HepG2 (cell line): Measurements from ENCODE around the gene PPP4C. TPM values are rescaled to one million over a fixed set of nuclear protein-coding genes. Genes with fewer than 3 reads are reported as not detected.
A peak's percentile ranks its signal among the peaks of the same experiment; 100 is the strongest.

Experiments
- BORCS8-MEF2B ChIP-seq: sonication (generic); formaldehyde crosslinking; IDR thresholded peaks from 2 replicates; pipeline ENCODE4 v1.8.0; 2022; ENCODE audit warnings: mild to moderate bottlenecking, missing genetic modification reagents
- HDAC2 ChIP-seq: sonication (generic); formaldehyde crosslinking; IDR thresholded peaks from 2 replicates; pipeline ENCODE4 v1.4.0; 2020; ENCODE audit warnings: missing genetic modification reagents
- HNRNPL ChIP-seq: fragments of 200-400 bp; formaldehyde crosslinking; IDR thresholded peaks from 2 replicates; pipeline ENCODE4 v1.6.1; 2017; ENCODE audit warnings: mild to moderate bottlenecking, low read depth, low read length
- KDM2A ChIP-seq: sonication (generic); formaldehyde crosslinking; IDR thresholded peaks from 2 replicates; pipeline ENCODE4 v1.4.0; 2020; ENCODE audit warnings: low read depth, missing genetic modification reagents, borderline replicate concordance
- NFE2L1 ChIP-seq: sonication (generic); formaldehyde crosslinking; IDR thresholded peaks from 2 replicates; pipeline ENCODE4 v1.4.0; 2020; ENCODE audit warnings: missing genetic modification reagents, mild to moderate bottlenecking, borderline replicate concordance
- SMARCE1 ChIP-seq: fragments of 450-650 bp; IDR thresholded peaks from 2 replicates; pipeline ENCODE4 v1.6.1; 2017; ENCODE audit warnings: borderline replicate concordance
- TCF12 ChIP-seq, 2 experiments: fragments of 450-650 bp in 1 of 2; sonication (generic) in 1 of 2; formaldehyde crosslinking in 1 of 2; IDR thresholded peaks; 2 replicates each; pipeline versions ENCODE4 v1.6.1 to v1.8.0; 2017 to 2022; ENCODE audit warnings: antibody characterized with exemption in 1 of 2, mild to moderate bottlenecking in 1 of 2, missing genetic modification reagents in 1 of 2, moderate library complexity in 1 of 2
- TCF7L2 ChIP-seq: IDR thresholded peaks from 2 replicates; pipeline ENCODE4 v1.6.1; 2011; ENCODE audit warnings: mild to moderate bottlenecking, low read depth, low read length, moderate library complexity
- TP53 ChIP-seq: sonication (generic); formaldehyde crosslinking; conservative IDR thresholded peaks from 2 replicates; pipeline ENCODE4 v1.4.0; 2020; ENCODE audit warnings: missing genetic modification reagents
- ZFP36L2 ChIP-seq: sonication (generic); formaldehyde crosslinking; IDR thresholded peaks from 2 replicates; pipeline ENCODE4 v1.4.0; 2020; ENCODE audit warnings: missing genetic modification reagents
- ZNF121 ChIP-seq: sonication (generic); formaldehyde crosslinking; IDR thresholded peaks from 2 replicates; pipeline ENCODE4 v1.5.0; 2020; ENCODE audit warnings: mild to moderate bottlenecking, missing genetic modification reagents
- ZNF124 ChIP-seq: sonication (generic); formaldehyde crosslinking; IDR thresholded peaks from 2 replicates; pipeline ENCODE4 v1.4.0; 2020; ENCODE audit warnings: missing genetic modification reagents
- ZNF138 ChIP-seq: sonication (generic); formaldehyde crosslinking; IDR thresholded peaks from 2 replicates; pipeline ENCODE4 v1.5.0; 2020; ENCODE audit warnings: mild to moderate bottlenecking, low read depth, missing genetic modification reagents
- ZNF225 ChIP-seq: sonication (generic); formaldehyde crosslinking; IDR thresholded peaks from 2 replicates; pipeline ENCODE4 v1.4.0; 2020; ENCODE audit warnings: mild to moderate bottlenecking, missing genetic modification reagents
- ZNF230 ChIP-seq: sonication (generic); formaldehyde crosslinking; IDR thresholded peaks from 2 replicates; pipeline ENCODE4 v1.4.0; 2020; ENCODE audit warnings: mild to moderate bottlenecking, missing genetic modification reagents
- ZNF296 ChIP-seq: sonication (generic); formaldehyde crosslinking; conservative IDR thresholded peaks from 2 replicates; pipeline ENCODE4 v1.5.0; 2020; ENCODE audit warnings: mild to moderate bottlenecking, missing genetic modification reagents
- ZNF33A ChIP-seq: sonication (generic); formaldehyde crosslinking; IDR thresholded peaks from 2 replicates; pipeline ENCODE4 v1.5.1; 2020; ENCODE audit warnings: missing genetic modification reagents, mild to moderate bottlenecking, moderate library complexity, borderline replicate concordance
- ZNF616 ChIP-seq: sonication (generic); formaldehyde crosslinking; IDR thresholded peaks from 2 replicates; pipeline ENCODE4 v1.5.0; 2020; ENCODE audit warnings: low read depth, mild to moderate bottlenecking, missing genetic modification reagents
- ZNF709 ChIP-seq: sonication (generic); formaldehyde crosslinking; IDR thresholded peaks from 2 replicates; pipeline ENCODE4 v1.5.0; 2020; ENCODE audit warnings: mild to moderate bottlenecking, missing genetic modification reagents
- polyA plus RNA-seq, 8 experiments: library from polyadenylated mRNA; depleted of rRNA in 3 of 8; stranded (reverse) in 7 of 8; unstranded in 1 of 8; fragments of >200 nt; fragmentation: Illumina TruSeq in 4 of 8; extraction: Trizol in 4 of 8; gene quantifications; 2 replicates each; pipeline versions ENCODE4 v1.2.1 to v1.2.3, GENCODE V29; 2011 to 2016; ENCODE audit warnings: low read depth in 4 of 8, missing spikeins in 1 of 8, mixed read lengths in 1 of 8; ENCODE audit not compliant: insufficient read depth in 1 of 8
- total RNA-seq, 5 experiments: library from RNA; depleted of rRNA; stranded (reverse); fragments of >200 nt; fragmentation: Illumina TruSeq; extraction: Trizol; gene quantifications; 2 replicates each; pipeline ENCODE4 v1.2.3, GENCODE V29; 2016; ENCODE audit warnings: low read depth in 1 of 5
- TF ChIP-seq, protein P1 (sequence below): sonication (generic); formaldehyde crosslinking; IDR thresholded peaks from 2 replicates; pipeline ENCODE4 v1.5.0; 2020; ENCODE audit warnings: missing genetic modification reagents
- TF ChIP-seq, protein P2 (sequence below): sonication (generic); formaldehyde crosslinking; IDR thresholded peaks from 2 replicates; pipeline ENCODE4 v1.4.0; 2020; ENCODE audit warnings: missing genetic modification reagents
- TF ChIP-seq, protein P3 (sequence below): sonication (generic); formaldehyde crosslinking; IDR thresholded peaks from 2 replicates; pipeline ENCODE4 v1.4.0; 2020; ENCODE audit warnings: missing genetic modification reagents; ENCODE audit errors: not compliant biosample characterization
- TF ChIP-seq, protein P4 (sequence below): sonication (generic); formaldehyde crosslinking; IDR thresholded peaks from 2 replicates; pipeline ENCODE4 v1.4.0; 2020; ENCODE audit warnings: missing genetic modification reagents, borderline replicate concordance

The PPP4C gene
- total and polyA plus RNA-seq, 2 of the 13 experiments (the other 11 are each of a cell fraction or from before 2014, with no cell fraction given) = 176 to 220 TPM

DNA sequence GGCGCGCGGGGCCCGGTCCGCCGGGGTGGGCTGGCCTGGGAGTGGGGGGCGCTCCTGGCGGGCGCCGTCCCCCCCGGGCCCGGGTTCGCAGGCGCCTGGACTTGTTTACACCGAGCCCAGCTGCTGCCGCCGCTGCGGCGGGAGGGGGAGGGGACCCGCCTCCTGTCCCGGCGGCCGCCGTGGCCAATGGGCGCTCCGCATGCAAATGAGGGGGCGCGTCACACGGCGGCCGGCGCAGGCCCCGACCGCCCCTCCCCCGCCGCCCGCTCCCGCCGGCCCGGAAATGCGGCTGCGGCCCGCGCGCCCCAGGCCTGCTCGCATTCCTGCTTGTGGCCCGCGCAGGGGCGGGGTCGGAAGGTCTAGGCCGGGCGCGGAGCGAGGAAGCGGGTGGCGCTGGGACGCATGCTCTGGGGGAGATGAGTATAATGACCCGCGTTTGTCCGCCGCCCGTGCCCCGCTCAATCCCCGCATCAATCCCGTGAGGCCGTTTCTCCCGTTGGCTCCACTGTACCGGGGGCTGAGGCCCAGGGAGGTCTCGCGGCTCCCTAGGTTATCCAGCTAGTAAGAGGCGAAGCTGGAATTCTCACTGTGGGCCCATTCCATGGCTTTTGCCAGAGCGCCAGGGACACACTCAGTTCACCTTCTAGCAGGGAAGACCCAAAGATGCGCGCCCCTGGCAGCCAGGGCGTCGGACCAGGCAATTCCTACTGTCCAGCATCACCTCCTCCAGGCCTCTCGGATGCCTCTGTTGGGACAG, 20.5 kb downstream of the PPP4C start, which contains the start of gene YPEL3 (continued):
- no peak for TF ChIP-seq ZNF33A (CRISPR knock-in tag)
- TF ChIP-seq, protein P1, sequence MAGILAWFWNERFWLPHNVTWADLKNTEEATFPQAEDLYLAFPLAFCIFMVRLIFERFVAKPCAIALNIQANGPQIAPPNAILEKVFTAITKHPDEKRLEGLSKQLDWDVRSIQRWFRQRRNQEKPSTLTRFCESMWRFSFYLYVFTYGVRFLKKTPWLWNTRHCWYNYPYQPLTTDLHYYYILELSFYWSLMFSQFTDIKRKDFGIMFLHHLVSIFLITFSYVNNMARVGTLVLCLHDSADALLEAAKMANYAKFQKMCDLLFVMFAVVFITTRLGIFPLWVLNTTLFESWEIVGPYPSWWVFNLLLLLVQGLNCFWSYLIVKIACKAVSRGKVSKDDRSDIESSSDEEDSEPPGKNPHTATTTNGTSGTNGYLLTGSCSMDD (CRISPR knock-in tag) = no peak
- 0 out of 2 replicates have a peak, but pooled peaks have one; percentile 30 for TF ChIP-seq ZNF230 (CRISPR knock-in tag)
- no peak for TF ChIP-seq TP53 (CRISPR knock-in tag)
- no peak for TF ChIP-seq HNRNPL
- TF ChIP-seq ZNF124 (CRISPR knock-in tag) = no peak
- TF ChIP-seq ZNF709 (CRISPR knock-in tag) = no peak
- TF ChIP-seq HDAC2 (CRISPR knock-in tag) = peak; percentile 34; the same call in 1 of the 2 replicates
- TF ChIP-seq ZNF138 (CRISPR knock-in tag) = 0 out of 2 replicates have a peak, but pooled peaks have one; percentile 14
- TF ChIP-seq ZNF121 (CRISPR knock-in tag) = no peak; the same call in 1 of the 2 replicates
- TF ChIP-seq ZNF225 (CRISPR knock-in tag) = peak; percentile 51; the same call in 1 of the 2 replicates
- 0 out of 2 replicates have a peak, but pooled peaks have one; percentile 46 for TF ChIP-seq ZFP36L2 (CRISPR knock-in tag)
- TF ChIP-seq KDM2A (CRISPR knock-in tag) = peak; percentile 89
- TF ChIP-seq, protein P2, sequence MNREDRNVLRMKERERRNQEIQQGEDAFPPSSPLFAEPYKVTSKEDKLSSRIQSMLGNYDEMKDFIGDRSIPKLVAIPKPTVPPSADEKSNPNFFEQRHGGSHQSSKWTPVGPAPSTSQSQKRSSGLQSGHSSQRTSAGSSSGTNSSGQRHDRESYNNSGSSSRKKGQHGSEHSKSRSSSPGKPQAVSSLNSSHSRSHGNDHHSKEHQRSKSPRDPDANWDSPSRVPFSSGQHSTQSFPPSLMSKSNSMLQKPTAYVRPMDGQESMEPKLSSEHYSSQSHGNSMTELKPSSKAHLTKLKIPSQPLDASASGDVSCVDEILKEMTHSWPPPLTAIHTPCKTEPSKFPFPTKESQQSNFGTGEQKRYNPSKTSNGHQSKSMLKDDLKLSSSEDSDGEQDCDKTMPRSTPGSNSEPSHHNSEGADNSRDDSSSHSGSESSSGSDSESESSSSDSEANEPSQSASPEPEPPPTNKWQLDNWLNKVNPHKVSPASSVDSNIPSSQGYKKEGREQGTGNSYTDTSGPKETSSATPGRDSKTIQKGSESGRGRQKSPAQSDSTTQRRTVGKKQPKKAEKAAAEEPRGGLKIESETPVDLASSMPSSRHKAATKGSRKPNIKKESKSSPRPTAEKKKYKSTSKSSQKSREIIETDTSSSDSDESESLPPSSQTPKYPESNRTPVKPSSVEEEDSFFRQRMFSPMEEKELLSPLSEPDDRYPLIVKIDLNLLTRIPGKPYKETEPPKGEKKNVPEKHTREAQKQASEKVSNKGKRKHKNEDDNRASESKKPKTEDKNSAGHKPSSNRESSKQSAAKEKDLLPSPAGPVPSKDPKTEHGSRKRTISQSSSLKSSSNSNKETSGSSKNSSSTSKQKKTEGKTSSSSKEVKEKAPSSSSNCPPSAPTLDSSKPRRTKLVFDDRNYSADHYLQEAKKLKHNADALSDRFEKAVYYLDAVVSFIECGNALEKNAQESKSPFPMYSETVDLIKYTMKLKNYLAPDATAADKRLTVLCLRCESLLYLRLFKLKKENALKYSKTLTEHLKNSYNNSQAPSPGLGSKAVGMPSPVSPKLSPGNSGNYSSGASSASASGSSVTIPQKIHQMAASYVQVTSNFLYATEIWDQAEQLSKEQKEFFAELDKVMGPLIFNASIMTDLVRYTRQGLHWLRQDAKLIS = no peak
- TF ChIP-seq TCF7L2 = no peak
- TF ChIP-seq, protein P3, sequence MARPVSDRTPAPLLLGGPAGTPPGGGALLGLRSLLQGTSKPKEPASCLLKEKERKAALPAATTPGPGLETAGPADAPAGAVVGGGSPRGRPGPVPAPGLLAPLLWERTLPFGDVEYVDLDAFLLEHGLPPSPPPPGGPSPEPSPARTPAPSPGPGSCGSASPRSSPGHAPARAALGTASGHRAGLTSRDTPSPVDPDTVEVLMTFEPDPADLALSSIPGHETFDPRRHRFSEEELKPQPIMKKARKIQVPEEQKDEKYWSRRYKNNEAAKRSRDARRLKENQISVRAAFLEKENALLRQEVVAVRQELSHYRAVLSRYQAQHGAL = no peak
- no peak for TF ChIP-seq TCF12 (IDR thresholded peaks at IDR 0.05)
- TF ChIP-seq TCF12 (CRISPR knock-in tag; IDR thresholded peaks at IDR 0.05) = 0 out of 2 replicates have a peak, but pooled peaks have one; percentile 29
- TF ChIP-seq, protein P4, sequence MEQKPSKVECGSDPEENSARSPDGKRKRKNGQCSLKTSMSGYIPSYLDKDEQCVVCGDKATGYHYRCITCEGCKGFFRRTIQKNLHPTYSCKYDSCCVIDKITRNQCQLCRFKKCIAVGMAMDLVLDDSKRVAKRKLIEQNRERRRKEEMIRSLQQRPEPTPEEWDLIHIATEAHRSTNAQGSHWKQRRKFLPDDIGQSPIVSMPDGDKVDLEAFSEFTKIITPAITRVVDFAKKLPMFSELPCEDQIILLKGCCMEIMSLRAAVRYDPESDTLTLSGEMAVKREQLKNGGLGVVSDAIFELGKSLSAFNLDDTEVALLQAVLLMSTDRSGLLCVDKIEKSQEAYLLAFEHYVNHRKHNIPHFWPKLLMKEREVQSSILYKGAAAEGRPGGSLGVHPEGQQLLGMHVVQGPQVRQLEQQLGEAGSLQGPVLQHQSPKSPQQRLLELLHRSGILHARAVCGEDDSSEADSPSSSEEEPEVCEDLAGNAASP (CRISPR knock-in tag) = peak; percentile 64; the same call in 1 of the 2 replicates
- TF ChIP-seq BORCS8-MEF2B (CRISPR knock-in tag) = peak; percentile 86
- TF ChIP-seq SMARCE1 = no peak
- TF ChIP-seq ZNF616 (CRISPR knock-in tag) = peak; percentile 78; the same call in 1 of the 2 replicates
- no peak for TF ChIP-seq NFE2L1 (CRISPR knock-in tag)
- no peak for TF ChIP-seq ZNF296
